GM18861 (cell line): ENCODE results near the gene PRADC1.

Source experiments
- ATAC-seq: cut with Tn5 transposase; IDR thresholded peaks from one replicate; pipeline ENCODE4 v1.9.1; 2021; ENCODE audit not compliant: unreplicated experiment

PRADC1 gene

GRCh38 chr2:73259276-73259675, 26.2 kb upstream of the PRADC1 start:
- ATAC-seq: no peak

GRCh38 chr2:73258913-73259215, 25.8 kb upstream of the PRADC1 start:
- no peak for ATAC-seq

- no peak for ATAC-seq
These were observed 25.3 kb upstream of the PRADC1 start for GRCh38 chr2:73258186-73258912.

- ATAC-seq: no peak
These were observed 24.5 kb upstream of the PRADC1 start for GRCh38 chr2:73257425-73258125.

- ATAC-seq: no peak
These were observed 24.0 kb upstream of the PRADC1 start for GRCh38 chr2:73257021-73257420.

- ATAC-seq: no peak
These were observed 23.5 kb upstream of the PRADC1 start for GRCh38 chr2:73256618-73256922.

- ATAC-seq: no peak
These were observed 23.0 kb upstream of the PRADC1 start for GRCh38 chr2:73255907-73256617.

GRCh38 chr2:73255007-73255644, 22.1 kb upstream of the PRADC1 start:
- no peak for ATAC-seq

GRCh38 chr2:73254343-73255006, 21.4 kb upstream of the PRADC1 start:
- ATAC-seq: no peak

GRCh38 chr2:73253901-73254300, 20.9 kb upstream of the PRADC1 start:
- ATAC-seq: no peak

- ATAC-seq: no peak
These were observed 20.4 kb upstream of the PRADC1 start for GRCh38 chr2:73253400-73253799.

GRCh38 chr2:73252238-73253027, 19.4 kb upstream of the PRADC1 start:
- ATAC-seq: no peak

GRCh38 chr2:73250872-73251846, 18.1 kb upstream of the PRADC1 start:
- ATAC-seq: no peak

- no peak for ATAC-seq
These were observed 16.6 kb upstream of the PRADC1 start for GRCh38 chr2:73249636-73250035.

GRCh38 chr2:73246850-73247249, 13.8 kb upstream of the PRADC1 start:
- ATAC-seq: no peak

GRCh38 chr2:73244580-73244979, 11.5 kb upstream of the PRADC1 start:
- ATAC-seq: no peak

- no peak for ATAC-seq
These were observed 11.0 kb upstream of the PRADC1 start for GRCh38 chr2:73243884-73244570.

GRCh38 chr2:73239776-73240175, 6.7 kb upstream of the PRADC1 start:
- ATAC-seq: no peak

GRCh38 chr2:73238976-73239375, 5.9 kb upstream of the PRADC1 start:
- ATAC-seq: no peak
